GM23338 (cell line): Measurements from ENCODE around the gene C1orf21.

Experiments used
- CREB1 ChIP-seq: fragments of 250-450 bp; sonication (Bioruptor Pico); IDR thresholded peaks from 2 replicates; pipeline ENCODE4 v1.5.0; 2020; ENCODE audit warnings: low read depth, mild to moderate bottlenecking, moderate library complexity
- CTCF ChIP-seq, 2 experiments: fragments of 200-600 bp in 1 of 2; sonication (generic) in 1 of 2; conservative IDR thresholded peaks; 2 replicates each; pipeline versions ENCODE4 v1.5.1 to v1.6.1; 2016 to 2017; ENCODE audit warnings: antibody characterized with exemption in 2 of 2, low read depth in 2 of 2, mild to moderate bottlenecking in 2 of 2, moderate library complexity in 1 of 2
- EZH2 ChIP-seq: fragments of 200-600 bp; sonication (generic); IDR thresholded peaks from one replicate; pipeline ENCODE4 v1.8.0; 2017; ENCODE audit warnings: antibody characterized with exemption, mild to moderate bottlenecking, low read depth; ENCODE audit not compliant: unreplicated experiment
- EZH2phosphoT487 ChIP-seq: fragments of 200-600 bp; sonication (generic); IDR thresholded peaks from one replicate; pipeline ENCODE4 v1.8.1; 2018; ENCODE audit warnings: antibody characterized with exemption; ENCODE audit not compliant: unreplicated experiment
- POLR2AphosphoS5 ChIP-seq: IDR thresholded peaks from 2 replicates; pipeline ENCODE4 v1.6.1; 2016; ENCODE audit warnings: antibody characterized with exemption, low read depth
- REST ChIP-seq: IDR thresholded peaks from one replicate; pipeline ENCODE4 v1.6.1; 2018; ENCODE audit warnings: antibody characterized with exemption; ENCODE audit not compliant: unreplicated experiment
- STAT1 ChIP-seq: IDR thresholded peaks from one replicate; pipeline ENCODE4 v1.6.1; 2016; ENCODE audit warnings: antibody characterized with exemption; ENCODE audit not compliant: unreplicated experiment
- ZNF114 ChIP-seq: fragments of 250-450 bp; sonication (Bioruptor Pico); IDR thresholded peaks from 2 replicates; pipeline ENCODE4 v1.5.0; 2020; ENCODE audit warnings: mild to moderate bottlenecking, moderate library complexity

DNA sequence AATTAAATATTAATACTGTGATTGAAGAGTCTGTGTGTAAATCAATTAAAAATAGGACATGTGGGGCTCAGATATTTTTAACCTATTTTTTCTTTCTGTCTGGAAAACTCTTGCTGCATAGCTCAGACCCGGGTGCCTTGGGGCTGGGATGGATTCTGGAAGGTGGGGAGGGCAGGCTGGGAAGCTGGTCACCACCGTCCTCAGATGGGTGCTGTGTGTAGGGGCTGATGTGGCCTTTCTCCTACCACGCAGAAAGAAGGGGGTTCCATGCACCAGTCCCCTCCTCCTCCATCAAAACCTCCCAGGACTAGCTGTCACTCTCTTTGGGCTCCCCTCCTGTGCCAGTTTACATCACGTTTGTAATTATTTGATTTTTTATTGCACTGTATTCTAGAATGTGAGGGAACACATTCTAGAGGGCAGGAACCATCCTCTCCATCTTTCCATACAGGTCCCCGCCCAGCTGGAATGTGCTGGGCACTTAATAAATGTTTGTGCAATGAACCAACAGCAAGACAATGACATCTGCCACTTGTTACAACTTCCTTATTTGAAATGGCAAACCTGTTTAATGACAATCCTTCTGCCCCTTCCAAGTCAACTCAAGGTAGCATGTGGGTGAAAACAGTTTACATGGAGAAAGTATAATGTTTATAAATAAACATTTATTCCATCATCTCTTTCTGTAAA is 263.5 kb downstream of the C1orf21 start:
- TF ChIP-seq CTCF (conservative IDR thresholded peaks at IDR 0.05; ENCODE audit: low read depth in 2 of 2) (no peak), CREB1 (CRISPR knock-in tag) (no peak), EZH2 (no peak), POLR2AphosphoS5 (no peak), REST (no peak), ZNF114 (CRISPR knock-in tag) (no peak), EZH2phosphoT487 (no peak), STAT1 (no peak)
